Muscle layer of colon (tissue), 2 donors: Measurements from ENCODE around the gene ANKLE1.
A peak's percentile ranks its signal among the peaks of the same experiment; 100 is the strongest.

ENCODE experiments used
- H3K27ac ChIP-seq: one replicate; pipeline ENCODE4 v1.7.0; 2013; ENCODE audit warnings: low read depth, mild to moderate bottlenecking, low read length, moderate library complexity
- H3K27me3 ChIP-seq, 2 donors: one replicate each; pipeline ENCODE4 v1.7.0; 2013; ENCODE audit warnings: low read length in 2 of 2, mild to moderate bottlenecking in 2 of 2; ENCODE audit not compliant: insufficient read depth in 2 of 2, control insufficient read depth in 1 of 2
- H3K36me3 ChIP-seq: one replicate; pipeline ENCODE4 v1.7.0; 2013; ENCODE audit warnings: mild to moderate bottlenecking, low read length; ENCODE audit not compliant: insufficient read depth
- H3K4me1 ChIP-seq: one replicate; pipeline ENCODE4 v1.7.0; 2013; ENCODE audit warnings: mild to moderate bottlenecking, low read length; ENCODE audit not compliant: insufficient read depth
- H3K4me3 ChIP-seq, 2 donors: one replicate each; pipeline ENCODE4 v1.7.0; 2013; ENCODE audit warnings: low read length in 2 of 2, low read depth in 1 of 2, mild to moderate bottlenecking in 1 of 2, moderate library complexity in 1 of 2
- H3K9ac ChIP-seq: one replicate; pipeline ENCODE4 v1.7.0; 2013; ENCODE audit warnings: low read length
- H3K9me3 ChIP-seq: one replicate; pipeline ENCODE4 v1.7.0; 2013; ENCODE audit warnings: mild to moderate bottlenecking, low read length
- donor health status: abdominal sarcoma.
- donor health status: Adenocarcinoma of cecum.

The ANKLE1 gene

DNA sequence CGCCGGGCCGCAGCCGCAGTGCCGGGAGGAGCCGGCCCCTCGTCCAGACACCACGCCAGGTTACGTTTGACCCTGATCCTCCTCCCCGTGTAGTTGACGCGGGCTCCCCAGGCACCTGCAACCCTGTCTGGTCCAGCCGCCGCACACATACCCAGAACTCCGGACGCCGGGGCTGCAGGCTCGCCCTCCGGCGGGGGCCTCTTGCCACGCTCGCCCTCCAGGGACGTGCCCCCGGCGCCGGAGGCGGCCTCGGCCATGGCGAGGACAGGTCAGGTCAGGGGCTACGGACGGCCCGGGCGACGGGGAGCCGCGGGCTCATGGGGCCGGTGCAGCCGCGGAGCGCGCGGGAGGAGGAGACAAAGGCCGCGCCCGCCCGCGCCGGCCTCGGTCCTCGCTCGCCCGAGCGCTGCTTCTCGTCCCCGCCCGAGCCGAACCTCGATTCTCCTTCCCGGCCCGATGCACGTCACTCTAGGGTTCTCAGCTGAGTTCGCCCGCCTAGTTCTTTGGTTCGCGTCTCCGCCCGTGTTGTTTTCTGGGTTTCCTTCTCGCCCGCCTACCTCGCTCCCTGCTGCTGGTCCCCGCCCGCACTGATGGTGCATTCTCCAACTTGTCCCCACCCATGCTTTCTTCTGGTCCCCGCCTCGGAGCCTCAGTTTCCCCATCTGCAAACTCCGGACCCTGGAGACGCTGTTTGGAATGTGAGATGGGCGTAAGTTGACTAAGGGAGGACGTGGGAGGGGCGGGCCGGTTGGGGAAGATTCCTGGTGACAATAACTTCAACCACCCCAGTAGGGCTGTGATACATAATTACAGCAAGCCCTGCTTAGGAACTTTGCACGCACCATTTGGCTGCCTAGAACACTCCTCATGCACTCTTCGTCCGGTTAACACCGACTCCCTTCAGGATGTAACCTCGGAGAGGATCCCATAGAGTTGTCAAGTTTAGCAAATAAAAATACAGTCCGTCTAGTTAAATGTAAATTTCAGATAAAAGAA is 53.0 kb downstream of the ANKLE1 start, which contains the start of gene ANO8:
ANO8 (minus strand) TSS at position 442 of the 996 bp plus-strand sequence; CDS start at position 257, 185 bp downstream.
- H3K4me3 ChIP-seq: peak within 1 kb of the TSS; percentile 69 to 78
- H3K36me3 ChIP-seq: no peaks in the 10 kb centered on the region
- peaks cover 0 to 12% of the 10 kb centered on the region in 2 donors for H3K27me3 ChIP-seq
- peak within 1 kb of the TSS; percentile 1 for H3K27ac ChIP-seq
- H3K9ac ChIP-seq: peak within 1 kb of the TSS; percentile 44
- no peaks in the 10 kb centered on the region for H3K9me3 ChIP-seq
- peaks cover 25% of the 10 kb centered on the region for H3K4me1 ChIP-seq

DNA sequence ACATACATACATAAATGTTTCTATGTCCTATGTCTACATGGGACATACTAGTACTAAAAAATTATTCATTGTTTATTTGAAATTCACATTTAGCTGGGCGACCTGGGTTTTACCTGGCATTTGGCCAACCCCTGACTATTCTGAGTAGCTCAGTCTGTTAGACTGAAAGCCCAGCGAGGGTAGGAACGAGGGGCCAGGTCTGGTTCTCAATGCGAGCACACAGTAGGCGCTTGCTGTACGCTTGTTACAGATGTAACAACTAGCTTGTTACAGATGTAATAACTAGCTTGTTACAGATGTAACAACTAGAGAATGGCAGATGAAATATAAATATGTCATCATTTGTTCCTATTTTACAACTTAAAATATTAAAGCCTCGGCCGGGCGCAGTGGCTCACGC is 53.9 kb downstream of the ANKLE1 start:
- H3K27me3 ChIP-seq: peaks cover 0 to 4% of the 10 kb centered on the region in 2 donors
- no peak overlapping the region for H3K9ac ChIP-seq
- no peak overlapping the region for H3K27ac ChIP-seq
- H3K4me1 ChIP-seq: peaks cover 25% of the 10 kb centered on the region
- H3K9me3 ChIP-seq: no peaks in the 10 kb centered on the region
- no peaks in the 10 kb centered on the region for H3K36me3 ChIP-seq
- H3K4me3 ChIP-seq: no peak overlapping the region
